A549 (cell line): ENCODE measurements around the gene HRK.

Experiments
- EP300 ChIP-seq, 2 experiments: fragments of >200 bp; sonication (Bioruptor Twin); formaldehyde crosslinking; IDR thresholded peaks; 2 replicates in 1 of 2; 3 replicates in 1 of 2; pipeline ENCODE4 v1.6.1; 2016 to 2017
- FOSL2 ChIP-seq, 2 experiments: fragments of 450-650 bp in 1 of 2; fragments of >200 bp in 1 of 2; sonication (Bioruptor Twin) in 1 of 2; formaldehyde crosslinking; IDR thresholded peaks; 2 replicates each; pipeline versions ENCODE4 v1.5.0 to v1.6.1; 2016 to 2020; ENCODE audit warnings: mild to moderate bottlenecking in 1 of 2, moderate library complexity in 1 of 2
- FOXS1 ChIP-seq: fragments of 250-450 bp; sonication (Bioruptor Pico); IDR thresholded peaks from 2 replicates; pipeline ENCODE4 v1.5.0; 2020; ENCODE audit warnings: mild to moderate bottlenecking, moderate library complexity
- POLR2A ChIP-seq: IDR thresholded peaks from 2 replicates; pipeline ENCODE4 v1.6.1; 2012; ENCODE audit warnings: mild to moderate bottlenecking, low read length
- RARB ChIP-seq: fragments of 250-450 bp; sonication (Bioruptor Pico); IDR thresholded peaks from 2 replicates; pipeline ENCODE4 v1.8.0; 2021; ENCODE audit warnings: mild to moderate bottlenecking, moderate library complexity
- RCOR1 ChIP-seq: fragments of 150-350 bp; IDR thresholded peaks from 2 replicates; pipeline ENCODE4 v1.6.1; 2014; ENCODE audit warnings: antibody characterized with exemption, low read length, low read depth
- RNF2 ChIP-seq: fragments of 200-600 bp; sonication (generic); IDR thresholded peaks from 2 replicates; pipeline ENCODE4 v1.6.1; 2016; ENCODE audit warnings: low read depth, mild to moderate bottlenecking, antibody characterized with exemption, moderate library complexity, borderline replicate concordance
- ZFP36 ChIP-seq: fragments of 450-650 bp; IDR thresholded peaks from 2 replicates; pipeline ENCODE4 v1.6.1; 2014; ENCODE audit warnings: borderline replicate concordance; ENCODE audit not compliant: partially characterized antibody
- TF ChIP-seq, protein P1 (sequence below): fragments of >200 bp; sonication (Bioruptor Twin); formaldehyde crosslinking; IDR thresholded peaks from 3 replicates; pipeline ENCODE4 v1.5.1; 2016

DNA sequence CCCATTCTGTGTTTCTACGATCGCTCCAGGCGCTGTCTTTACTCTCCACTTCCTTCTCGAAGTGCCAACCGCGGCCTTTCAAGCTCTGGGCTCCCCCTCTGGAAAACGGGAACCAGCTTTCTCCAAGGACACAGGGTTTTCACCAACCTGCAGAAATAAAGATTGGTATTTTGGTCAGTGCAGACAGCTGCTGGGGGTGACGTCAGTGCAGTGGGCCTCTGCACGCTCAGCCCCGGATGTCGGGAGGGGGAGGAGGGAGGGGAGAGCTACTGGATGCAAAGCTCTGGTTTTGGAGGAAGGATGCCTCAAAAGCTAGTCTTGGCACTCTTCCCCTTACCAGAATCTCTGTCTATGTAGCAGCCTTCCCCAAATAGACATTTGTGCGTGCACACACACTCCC is 19.9 kb downstream of the HRK start:
- TF ChIP-seq, protein P1, sequence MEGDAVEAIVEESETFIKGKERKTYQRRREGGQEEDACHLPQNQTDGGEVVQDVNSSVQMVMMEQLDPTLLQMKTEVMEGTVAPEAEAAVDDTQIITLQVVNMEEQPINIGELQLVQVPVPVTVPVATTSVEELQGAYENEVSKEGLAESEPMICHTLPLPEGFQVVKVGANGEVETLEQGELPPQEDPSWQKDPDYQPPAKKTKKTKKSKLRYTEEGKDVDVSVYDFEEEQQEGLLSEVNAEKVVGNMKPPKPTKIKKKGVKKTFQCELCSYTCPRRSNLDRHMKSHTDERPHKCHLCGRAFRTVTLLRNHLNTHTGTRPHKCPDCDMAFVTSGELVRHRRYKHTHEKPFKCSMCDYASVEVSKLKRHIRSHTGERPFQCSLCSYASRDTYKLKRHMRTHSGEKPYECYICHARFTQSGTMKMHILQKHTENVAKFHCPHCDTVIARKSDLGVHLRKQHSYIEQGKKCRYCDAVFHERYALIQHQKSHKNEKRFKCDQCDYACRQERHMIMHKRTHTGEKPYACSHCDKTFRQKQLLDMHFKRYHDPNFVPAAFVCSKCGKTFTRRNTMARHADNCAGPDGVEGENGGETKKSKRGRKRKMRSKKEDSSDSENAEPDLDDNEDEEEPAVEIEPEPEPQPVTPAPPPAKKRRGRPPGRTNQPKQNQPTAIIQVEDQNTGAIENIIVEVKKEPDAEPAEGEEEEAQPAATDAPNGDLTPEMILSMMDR = no peak
- TF ChIP-seq RCOR1 = no peak
- no peak for TF ChIP-seq EP300 (IDR thresholded peaks at IDR 0.05)
- TF ChIP-seq FOSL2 (IDR thresholded peaks at IDR 0.05) = no peak
- no peak for TF ChIP-seq FOSL2 (CRISPR knock-in tag; IDR thresholded peaks at IDR 0.05)
- no peak for TF ChIP-seq POLR2A
- no peak for TF ChIP-seq FOXS1 (CRISPR knock-in tag)
- TF ChIP-seq RARB = no peak
- TF ChIP-seq RNF2 = no peak
- TF ChIP-seq ZFP36 = no peak
